Neuronal stem cell (in vitro differentiated cells): ENCODE measurements around the gene ACOT12.

Source experiments
- DNase-seq: peaks from one replicate; pipeline ENCODE4 v3.0.0-alpha.2; 2013; ENCODE audit warnings: low spot score
- H2AFZ ChIP-seq: one replicate; pipeline ENCODE4 v1.6.1; 2013; ENCODE audit warnings: mild to moderate bottlenecking, low read length, inconsistent platforms
- H2AK5ac ChIP-seq: 2 replicates; pipeline ENCODE4 v1.6.1; 2013; ENCODE audit warnings: low read depth, mild to moderate bottlenecking, inconsistent platforms, low read length, moderate library complexity, mixed read lengths
- H2BK120ac ChIP-seq: 2 replicates; pipeline ENCODE4 v1.6.1; 2013; ENCODE audit warnings: low read depth, mild to moderate bottlenecking, inconsistent platforms, low read length, moderate library complexity, mixed read lengths
- H2BK12ac ChIP-seq: one replicate; pipeline ENCODE4 v1.6.1; 2013; ENCODE audit warnings: low read length, inconsistent platforms
- H2BK15ac ChIP-seq: 2 replicates; pipeline ENCODE4 v1.6.1; 2013; ENCODE audit warnings: mild to moderate bottlenecking, low read length, inconsistent platforms, mixed read lengths
- H2BK5ac ChIP-seq: one replicate; pipeline ENCODE4 v1.6.1; 2013; ENCODE audit warnings: inconsistent platforms, mild to moderate bottlenecking, low read length, moderate library complexity
- H3K14ac ChIP-seq: one replicate; pipeline ENCODE4 v1.6.1; 2013; ENCODE audit warnings: low read length, inconsistent platforms
- H3K18ac ChIP-seq: 2 replicates; pipeline ENCODE4 v1.6.1; 2013; ENCODE audit warnings: low read length, inconsistent platforms
- H3K23ac ChIP-seq: 2 replicates; pipeline ENCODE4 v1.6.1; 2013; ENCODE audit warnings: low read depth, mild to moderate bottlenecking, mixed read lengths, low read length, inconsistent platforms; ENCODE audit not compliant: poor library complexity
- H3K27ac ChIP-seq: replicated peaks from 3 replicates; pipeline ENCODE4 v1.5.1; 2013; ENCODE audit warnings: low read length, inconsistent platforms
- H3K27me3 ChIP-seq, 3 experiments: 2 replicates each; pipeline ENCODE4 v1.6.1; 2013; ENCODE audit warnings: low read length in 3 of 3, mild to moderate bottlenecking in 2 of 3, inconsistent platforms in 1 of 3, low read depth in 1 of 3, mixed read lengths in 1 of 3, moderate library complexity in 1 of 3; ENCODE audit not compliant: control insufficient read depth in 3 of 3, insufficient read depth in 3 of 3
- H3K36me3 ChIP-seq, 2 donors: replicated peaks in 1 of 2; 2 replicates each; pipeline ENCODE4 v1.6.1; 2013; ENCODE audit warnings: low read length in 2 of 2; ENCODE audit not compliant: control insufficient read depth in 2 of 2, insufficient read depth in 2 of 2
- H3K4ac ChIP-seq: 2 replicates; pipeline ENCODE4 v1.6.1; 2013; ENCODE audit warnings: inconsistent platforms, mild to moderate bottlenecking, low read length, moderate library complexity
- H3K4me1 ChIP-seq, 2 donors: 1 replicate in 1 of 2; 2 replicates in 1 of 2; pipeline ENCODE4 v1.6.1; 2013; ENCODE audit warnings: low read length in 2 of 2, low read depth in 1 of 2; ENCODE audit not compliant: control insufficient read depth in 2 of 2, insufficient read depth in 1 of 2
- H3K4me2 ChIP-seq: one replicate; pipeline ENCODE4 v1.6.1; 2013; ENCODE audit warnings: mild to moderate bottlenecking, low read length, inconsistent platforms; ENCODE audit not compliant: insufficient read depth, poor library complexity, severe bottlenecking
- H3K4me3 ChIP-seq, 2 donors: 2 replicates each; pipeline ENCODE4 v1.5.1; 2013; ENCODE audit warnings: low read length in 2 of 2, mild to moderate bottlenecking in 2 of 2, inconsistent platforms in 1 of 2, moderate library complexity in 1 of 2
- H3K79me1 ChIP-seq: one replicate; pipeline ENCODE4 v1.6.1; 2013; ENCODE audit warnings: low read depth, mild to moderate bottlenecking, inconsistent platforms, low read length, moderate library complexity
- H3K9ac ChIP-seq: one replicate; pipeline ENCODE4 v1.6.1; 2013; ENCODE audit warnings: mild to moderate bottlenecking, low read depth, low read length, inconsistent platforms; ENCODE audit not compliant: poor library complexity
- H3K9me3 ChIP-seq, 2 donors: replicated peaks in 1 of 2; 2 replicates each; pipeline versions ENCODE3 to v1.6.1; 2013; ENCODE audit warnings: low read length in 2 of 2, mild to moderate bottlenecking in 2 of 2, inconsistent platforms in 1 of 2, low read depth in 1 of 2, mixed read lengths in 1 of 2, moderate library complexity in 1 of 2; ENCODE audit not compliant: control insufficient read depth in 2 of 2, insufficient read depth in 1 of 2
- H4K8ac ChIP-seq: one replicate; pipeline ENCODE4 v1.6.1; 2013; ENCODE audit warnings: low read depth, mild to moderate bottlenecking, inconsistent platforms, low read length, moderate library complexity
- H4K91ac ChIP-seq: one replicate; pipeline ENCODE4 v1.6.1; 2013; ENCODE audit warnings: low read length, low read depth, mild to moderate bottlenecking, inconsistent platforms; ENCODE audit not compliant: poor library complexity
- WGBS, 2 donors: extraction: QIAGEN DNeasy Blood & Tissue Kit; methylation state at CpG; one replicate each; pipeline ENCODE4 v1.1.7; 2013; ENCODE audit warnings: missing lambda C conversion rate in 2 of 2, mixed read lengths in 1 of 2; ENCODE audit not compliant: insufficient read length in 2 of 2, insufficient replicate concordance in 1 of 2; ENCODE audit errors: extremely low coverage in 2 of 2; 5-methylcytosine and 5-hydroxymethylcytosine counted together

ACOT12 gene

DNA sequence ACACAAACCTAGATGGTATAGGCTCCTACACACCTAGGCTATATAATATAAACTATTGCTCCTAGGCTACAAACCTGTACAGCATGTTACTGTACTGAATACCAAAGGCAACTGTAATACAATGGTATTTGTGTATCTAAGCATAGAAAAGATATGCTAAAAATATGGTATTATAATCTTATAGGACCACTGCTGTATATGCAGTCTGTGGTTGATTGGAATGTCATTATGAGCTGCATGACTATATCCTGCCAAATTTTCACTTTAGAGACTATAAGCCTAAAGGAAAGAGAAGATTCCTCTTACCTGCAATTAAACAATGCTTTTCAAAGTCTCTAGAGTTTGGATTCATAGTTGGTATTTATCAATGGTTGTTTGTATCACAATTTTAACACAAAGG lies 24.7 kb upstream of the ACOT12 start:
- H2BK12ac ChIP-seq, result no peak overlapping the region
- H3K36me3 ChIP-seq, result peaks cover 2 to 66% of the 10 kb centered on the region in 2 donors
- H4K8ac ChIP-seq, result no peak overlapping the region
- H2AK5ac ChIP-seq, result no peak overlapping the region
- no peaks in the 10 kb centered on the region for H3K27me3 ChIP-seq
- H3K4ac ChIP-seq, result no peak overlapping the region
- no peak for DNase-seq
- H2BK5ac ChIP-seq, result no peak overlapping the region
- H3K27ac ChIP-seq, result no peak overlapping the region
- H3K79me1 ChIP-seq, result no peaks in the 10 kb centered on the region
- peaks cover 0 to 12% of the 10 kb centered on the region in 2 donors for H3K4me1 ChIP-seq
- H3K4me2 ChIP-seq, result no peak overlapping the region
- no peak overlapping the region for H3K18ac ChIP-seq
- H3K14ac ChIP-seq, result no peak overlapping the region
- H2BK15ac ChIP-seq, result no peak overlapping the region
- no peak overlapping the region for H2AFZ ChIP-seq
- H3K23ac ChIP-seq, result no peak overlapping the region
- no peak overlapping the region for H3K4me3 ChIP-seq
- no peak overlapping the region for H4K91ac ChIP-seq
- H3K9me3 ChIP-seq, result no peaks in the 10 kb centered on the region
- H2BK120ac ChIP-seq, result no peak overlapping the region
- H3K9ac ChIP-seq, result no peak overlapping the region

- WGBS, 2 donors, result no CpG with 5 or more reads among the region's 4 CpGs
- H3K14ac ChIP-seq, result no peak overlapping the region
- H2BK12ac ChIP-seq, result no peak overlapping the region
- H3K79me1 ChIP-seq, result no peaks in the 10 kb centered on the region
- no peak overlapping the region for H3K27ac ChIP-seq
- no peak overlapping the region for H3K4ac ChIP-seq
- no peak overlapping the region for H2BK120ac ChIP-seq
- H4K91ac ChIP-seq, result no peak overlapping the region
- no peak overlapping the region for H2AK5ac ChIP-seq
- H4K8ac ChIP-seq, result no peak overlapping the region
- peaks cover 0 to 12% of the 10 kb centered on the region in 2 donors for H3K4me1 ChIP-seq
- no peak overlapping the region for H2AFZ ChIP-seq
- peaks cover 2 to 64% of the 10 kb centered on the region in 2 donors for H3K36me3 ChIP-seq
- H3K23ac ChIP-seq, result no peak overlapping the region
- no peak overlapping the region for H3K4me2 ChIP-seq
- H3K18ac ChIP-seq, result no peak overlapping the region
- no peak overlapping the region for H3K4me3 ChIP-seq
- no peak for DNase-seq
- no peak overlapping the region for H2BK15ac ChIP-seq
- no peak overlapping the region for H2BK5ac ChIP-seq
- no peak overlapping the region for H3K9ac ChIP-seq
- no peaks in the 10 kb centered on the region for H3K9me3 ChIP-seq
- no peaks in the 10 kb centered on the region for H3K27me3 ChIP-seq
Observed at GRCh38 chr5:81417052-81417451, 23.1 kb upstream of the ACOT12 start.

DNA sequence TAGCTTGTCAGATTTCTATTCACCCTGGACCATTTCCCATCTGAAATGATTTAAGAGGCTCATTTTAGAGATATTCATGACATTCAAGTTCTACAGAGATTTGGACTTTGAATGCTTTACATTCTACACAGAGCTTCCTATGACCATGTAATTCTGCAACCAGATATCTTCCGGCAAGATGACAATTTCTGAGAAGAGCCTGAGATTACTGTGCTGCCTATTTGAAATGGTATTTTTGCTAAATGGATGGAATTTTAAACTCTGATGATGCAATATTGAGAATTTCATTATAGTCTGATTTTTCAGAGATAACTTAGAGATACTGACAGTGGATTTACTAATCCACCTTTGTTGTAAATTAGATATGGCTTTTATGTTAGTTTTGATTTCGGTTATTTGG lies 16.0 kb upstream of the ACOT12 start:
- DNase-seq, result no peak
- Histone ChIP-seq H3K9ac (no peak overlapping the region), H2BK5ac (no peak overlapping the region), H3K9me3 (no peaks in the 10 kb centered on the region), H3K23ac (no peak overlapping the region), H3K27ac (no peak overlapping the region), H3K4me1 (peaks cover 4 to 7% of the 10 kb centered on the region in 2 donors), H2AK5ac (no peak overlapping the region), H3K27me3 (no peaks in the 10 kb centered on the region), H3K79me1 (peaks cover 1% of the 10 kb centered on the region), H3K4me2 (no peak overlapping the region), H2BK12ac (no peak overlapping the region), H2BK15ac (no peak overlapping the region), H3K4me3 (no peak overlapping the region), H4K8ac (no peak overlapping the region), H3K4ac (no peak overlapping the region), H3K36me3 (peaks cover 0 to 15% of the 10 kb centered on the region in 2 donors), H3K14ac (no peak overlapping the region), H3K18ac (no peak overlapping the region), H2AFZ (no peak overlapping the region), H4K91ac (no peak overlapping the region), H2BK120ac (no peak overlapping the region)
- WGBS, 2 donors, result no CpG with 5 or more reads among the region's 2 CpGs

DNA sequence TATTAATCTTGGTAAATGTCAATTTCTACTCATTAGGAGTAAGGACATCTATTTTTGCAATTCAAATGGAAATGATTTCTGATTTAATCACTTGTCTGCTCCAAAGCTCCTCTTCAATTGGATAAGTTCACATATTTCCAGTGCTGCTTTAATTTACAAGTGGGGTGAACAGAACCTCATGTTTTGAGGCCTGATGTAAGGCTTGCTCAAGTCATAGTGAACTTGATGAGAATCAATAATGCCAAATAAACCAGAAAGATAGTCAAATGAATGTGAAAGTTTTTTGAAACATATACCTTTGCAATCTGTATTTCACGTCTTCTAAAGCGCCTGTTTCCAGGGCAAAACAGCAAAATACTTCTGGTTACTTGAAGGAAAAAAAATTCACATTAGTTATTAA lies 15.4 kb upstream of the ACOT12 start:
- H3K79me1 ChIP-seq, result peaks cover 1% of the 10 kb centered on the region
- no peak overlapping the region for H2BK15ac ChIP-seq
- H3K36me3 ChIP-seq, result peaks cover 0 to 10% of the 10 kb centered on the region in 2 donors

More for the DNA sequence above, 15.4 kb upstream of the ACOT12 start:
- WGBS, 2 donors, result no CpG with 5 or more reads among the region's 2 CpGs
- no peak overlapping the region for H3K4ac ChIP-seq
- no peak overlapping the region for H3K14ac ChIP-seq
- H3K23ac ChIP-seq, result no peak overlapping the region
- H2BK12ac ChIP-seq, result no peak overlapping the region
- H2BK5ac ChIP-seq, result no peak overlapping the region
- peaks cover 4 to 7% of the 10 kb centered on the region in 2 donors for H3K4me1 ChIP-seq
- no peak overlapping the region for H2AFZ ChIP-seq
- H3K18ac ChIP-seq, result no peak overlapping the region
- H4K8ac ChIP-seq, result no peak overlapping the region
- H2BK120ac ChIP-seq, result no peak overlapping the region
- no peak overlapping the region for H4K91ac ChIP-seq
- DNase-seq, result no peak
- H3K27ac ChIP-seq, result no peak overlapping the region
- no peaks in the 10 kb centered on the region for H3K9me3 ChIP-seq
- no peak overlapping the region for H3K9ac ChIP-seq
- no peak overlapping the region for H2AK5ac ChIP-seq
- no peaks in the 10 kb centered on the region for H3K27me3 ChIP-seq
- H3K4me3 ChIP-seq, result no peak overlapping the region
- H3K4me2 ChIP-seq, result no peak overlapping the region
